HCEC 1CT (cell line): ENCODE results near the gene DCLRE1A.

ENCODE experiments used
- DNase-seq: peaks from one replicate; pipeline ENCODE4 v3.0.0-alpha.2; 2017

DCLRE1A gene

GRCh38 chr10:113854013-113854760 lies at the start of gene DCLRE1A, which contains the start of gene NHLRC2:
TSS of gene DCLRE1A (minus strand) at chr10:113854082. CDS start at chr10:113853182, 900 bp downstream.
TSS of gene NHLRC2 (plus strand) at chr10:113854661. CDS start at chr10:113854873, 212 bp downstream.
- peak; percentile 76 for DNase-seq

DNA sequence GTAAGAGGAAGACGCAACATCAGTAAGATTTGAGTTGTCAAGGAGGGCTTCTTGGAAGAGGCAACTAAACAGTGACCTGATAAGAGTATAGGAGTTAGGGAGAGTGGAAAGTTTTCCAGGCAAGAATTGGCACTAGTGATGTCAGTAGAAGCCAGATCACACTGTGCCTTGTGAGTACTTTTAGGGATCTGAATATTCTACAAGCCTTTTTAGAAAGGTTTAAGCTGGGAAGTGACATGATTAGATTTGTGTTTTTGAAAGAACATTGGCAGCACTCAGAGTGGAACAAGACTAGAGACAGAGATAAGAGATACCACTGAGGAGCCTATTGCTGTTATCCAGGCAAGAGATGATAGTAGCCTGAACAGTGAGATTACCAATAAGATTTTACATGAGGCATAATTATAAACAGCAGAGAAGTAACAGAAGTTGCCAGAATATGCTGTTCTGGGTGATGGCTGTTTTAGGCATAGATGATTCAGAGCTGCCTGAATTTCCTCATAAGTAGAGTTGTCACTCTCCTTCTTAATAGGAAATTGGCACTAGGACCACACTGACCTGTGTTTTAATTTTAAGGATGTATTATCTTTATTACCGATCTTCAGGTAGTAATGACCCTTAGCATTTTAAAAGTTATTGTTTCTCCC lies 46.2 kb upstream of the DCLRE1A start:
- no peak for DNase-seq

DNA sequence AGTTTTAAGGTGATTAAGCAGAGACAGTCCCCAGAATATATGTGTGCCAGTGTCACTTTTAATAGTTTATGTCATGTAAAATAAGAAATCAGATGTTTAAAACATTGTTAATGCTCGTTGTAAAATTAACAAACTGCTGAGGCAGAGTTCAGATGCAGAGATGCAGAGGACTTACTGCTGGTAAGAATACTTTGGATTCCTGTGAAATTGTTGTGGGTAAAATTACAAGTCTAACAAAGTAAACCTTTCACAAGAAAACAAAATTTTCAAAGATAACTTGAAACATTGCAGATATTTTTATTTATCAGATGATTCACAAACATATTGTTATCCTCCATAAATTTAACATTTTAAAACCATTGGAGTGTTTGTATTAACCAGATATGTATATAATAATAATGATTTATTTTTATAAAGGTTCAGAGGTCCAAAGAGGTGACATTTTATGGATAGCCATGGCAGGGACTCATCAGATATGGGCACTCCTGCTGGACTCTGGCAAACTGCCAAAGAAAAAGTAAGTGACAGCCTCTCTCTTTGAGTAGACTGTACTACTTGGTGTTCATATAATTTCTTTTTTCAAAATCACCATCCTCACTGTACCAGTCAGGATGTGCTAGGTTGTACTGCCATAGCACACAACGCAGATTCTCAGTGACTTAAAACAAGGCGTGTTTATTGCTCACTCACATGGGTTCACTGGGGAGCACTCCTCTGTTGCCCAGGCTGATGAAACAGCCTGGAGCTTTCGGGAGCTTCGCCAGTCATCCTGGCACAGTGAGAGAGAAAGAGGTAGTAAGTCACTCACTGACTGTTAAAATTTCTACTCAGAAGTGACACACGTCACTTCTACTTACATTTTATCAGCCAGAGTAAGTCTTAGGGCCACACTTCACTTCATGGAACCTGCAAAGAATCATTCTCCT lies 44.1 kb upstream of the DCLRE1A start:
- DNase-seq, result no peak

DNA sequence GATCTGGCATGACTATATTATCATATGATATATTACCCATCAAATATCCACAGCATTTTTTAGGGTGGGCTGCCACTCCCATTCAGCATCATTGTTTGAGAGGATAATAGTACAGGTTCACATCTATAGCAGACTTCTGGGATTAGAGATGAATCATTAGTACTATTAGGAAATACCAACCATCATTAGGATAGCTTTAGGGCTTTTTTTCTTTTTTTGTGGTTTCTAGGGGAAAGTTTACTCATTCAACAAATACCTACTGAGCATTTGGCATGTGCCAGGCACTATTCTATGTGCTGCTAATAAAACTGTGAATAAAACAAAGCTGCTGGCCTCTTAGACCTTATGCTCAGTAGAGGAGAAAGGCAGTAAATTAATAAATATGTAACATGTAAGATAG lies 41.1 kb upstream of the DCLRE1A start:
- DNase-seq, result peak; percentile 64

GRCh38 chr10:113894581-113894980 lies 40.7 kb upstream of the DCLRE1A start:
- no peak for DNase-seq

DNA sequence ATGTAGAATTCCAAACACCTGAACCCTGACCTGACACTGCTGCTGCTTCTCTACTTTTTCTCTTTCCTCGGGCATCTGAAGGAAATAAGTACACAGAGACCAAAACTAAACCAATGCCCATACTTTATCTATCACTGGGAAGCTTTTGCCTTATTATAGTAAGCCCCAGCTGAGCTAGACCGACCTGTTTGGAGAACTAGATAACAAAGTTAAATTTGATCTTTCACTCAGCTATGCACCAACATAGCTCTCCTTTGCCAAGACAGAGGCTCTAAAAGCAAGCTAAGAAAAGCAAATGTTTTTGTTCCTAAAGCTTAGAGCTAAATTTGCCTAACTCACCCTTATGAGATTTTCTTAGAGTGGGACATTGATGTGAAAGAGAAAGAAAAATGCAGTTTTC lies 39.7 kb upstream of the DCLRE1A start:
- no peak for DNase-seq

DNA sequence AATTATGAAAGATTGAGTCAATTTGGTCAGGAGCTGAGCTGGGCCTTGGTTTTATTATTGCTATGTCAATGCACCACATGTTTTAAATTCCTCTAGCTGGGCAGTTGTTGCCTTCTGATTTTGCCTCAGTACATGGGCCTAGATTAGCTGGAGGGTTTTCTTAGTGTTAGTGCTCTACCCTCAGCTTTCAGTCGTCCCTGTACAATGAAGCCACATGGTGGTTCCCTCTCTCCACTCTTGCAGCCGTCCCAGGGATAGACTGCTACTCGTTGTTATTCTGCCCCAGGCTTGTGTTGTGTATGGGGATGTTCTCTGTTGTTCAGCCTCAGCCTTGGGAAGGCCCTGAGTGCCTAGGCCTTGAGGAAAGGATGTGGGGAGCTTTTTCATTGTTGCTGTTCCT lies 37.6 kb upstream of the DCLRE1A start:
- no peak for DNase-seq

DNA sequence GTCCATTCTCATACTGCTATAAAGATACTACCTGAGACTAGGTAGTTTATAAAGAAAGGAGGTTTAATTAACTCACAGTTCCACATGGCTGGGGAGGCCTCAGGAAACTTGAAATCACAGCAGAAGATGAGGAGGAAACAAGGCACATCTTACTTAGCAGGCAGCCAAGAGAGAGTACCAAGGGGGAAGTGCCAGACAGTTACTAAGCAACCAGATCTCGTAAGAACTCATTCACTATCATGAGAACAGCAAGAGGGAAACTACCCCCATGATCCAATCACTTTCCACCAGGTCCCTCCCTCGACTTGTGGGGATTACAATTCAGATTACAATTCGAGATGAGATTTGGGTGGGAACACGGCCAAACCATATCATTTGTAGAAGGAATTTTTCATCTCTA lies 36.9 kb upstream of the DCLRE1A start:
- no peak for DNase-seq

- no peak for DNase-seq
Observed at GRCh38 chr10:113889911-113890310, 36.0 kb upstream of the DCLRE1A start.

- no peak for DNase-seq
Observed at GRCh38 chr10:113882240-113882639, 28.4 kb upstream of the DCLRE1A start.

GRCh38 chr10:113880236-113880635 lies 26.4 kb upstream of the DCLRE1A start:
- peak; percentile 22 for DNase-seq

DNA sequence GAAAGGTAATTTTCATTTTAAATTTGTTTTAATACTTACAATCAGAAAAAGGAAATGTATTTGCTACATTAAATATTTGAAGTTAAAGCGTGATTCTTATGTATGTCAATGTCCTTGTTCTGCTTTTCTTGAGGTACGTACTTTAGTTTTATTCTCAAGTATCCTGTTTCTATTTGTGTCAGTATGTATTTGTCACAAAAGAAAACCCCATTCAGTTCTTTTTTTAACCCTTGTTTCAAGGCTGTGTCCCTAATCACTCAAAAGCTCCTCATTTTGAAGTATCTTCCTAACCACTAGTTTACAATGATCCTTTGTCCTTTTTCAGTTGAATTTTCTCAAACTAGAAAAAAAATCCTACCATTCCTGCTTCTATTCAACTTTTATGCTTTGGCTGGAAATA lies 25.8 kb upstream of the DCLRE1A start:
- no peak for DNase-seq

DNA sequence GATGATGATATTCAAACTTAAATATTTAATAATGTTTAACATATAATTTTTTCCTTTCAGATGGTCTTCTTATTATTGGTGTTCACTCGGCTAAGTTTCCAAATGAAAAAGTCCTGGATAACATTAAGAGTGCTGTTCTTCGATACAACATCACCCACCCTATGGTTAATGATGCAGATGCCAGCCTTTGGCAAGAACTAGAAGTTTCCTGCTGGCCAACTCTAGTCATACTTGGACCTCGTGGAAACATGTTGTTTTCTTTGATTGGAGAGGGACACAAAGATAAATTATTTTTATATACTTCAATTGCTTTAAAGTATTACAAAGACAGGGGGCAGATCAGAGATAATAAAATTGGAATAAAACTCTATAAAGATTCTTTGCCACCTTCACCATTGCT lies 22.6 kb upstream of the DCLRE1A start:
- no peak for DNase-seq

- no peak for DNase-seq
Observed at GRCh38 chr10:113875212-113875611, 21.3 kb upstream of the DCLRE1A start.

DNA sequence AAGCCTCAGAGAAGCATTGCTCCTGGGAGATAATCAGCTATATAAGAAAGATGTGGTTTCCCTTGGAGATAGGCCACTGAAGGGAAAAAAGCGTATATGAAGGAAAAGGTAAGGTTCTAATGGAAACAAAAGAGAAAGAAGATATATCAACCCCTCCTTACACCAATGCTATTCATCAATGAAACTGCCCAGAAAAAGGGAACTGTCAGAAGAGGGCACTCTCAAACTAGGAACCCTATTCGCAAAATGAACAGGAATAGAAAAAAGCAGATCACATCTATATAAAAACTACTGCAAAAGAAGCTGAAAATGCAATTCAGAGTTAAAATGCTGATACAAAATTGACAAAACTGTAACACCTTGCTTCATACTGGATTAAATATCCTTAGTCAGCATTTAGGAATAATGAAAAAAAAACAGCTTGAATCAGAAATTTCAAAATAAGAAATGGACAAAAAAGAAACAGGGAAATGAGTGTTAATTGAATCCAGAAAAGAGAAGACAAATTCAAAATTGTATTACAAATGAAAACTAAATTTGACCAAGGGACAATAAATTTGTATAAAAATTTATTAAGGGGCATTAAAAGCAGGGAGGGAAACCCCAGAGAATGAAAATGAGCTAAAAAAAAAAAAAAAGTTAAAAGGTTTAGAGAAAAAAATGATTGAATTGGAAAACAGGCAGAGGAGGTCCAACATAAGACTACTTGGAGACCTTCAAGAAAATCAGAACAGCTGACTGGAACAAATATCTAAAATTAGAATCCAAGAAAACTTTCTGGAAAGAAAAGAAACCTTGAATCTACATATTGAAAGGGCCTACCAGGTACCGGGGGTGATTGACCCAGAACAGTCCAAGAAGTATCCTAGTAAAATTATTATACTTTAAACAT lies 18.5 kb upstream of the DCLRE1A start:
- no peak for DNase-seq

GRCh38 chr10:113869789-113870188 lies 15.9 kb upstream of the DCLRE1A start:
- DNase-seq, result no peak

- no peak for DNase-seq
Observed at GRCh38 chr10:113867904-113868303, 14.0 kb upstream of the DCLRE1A start.

DNA sequence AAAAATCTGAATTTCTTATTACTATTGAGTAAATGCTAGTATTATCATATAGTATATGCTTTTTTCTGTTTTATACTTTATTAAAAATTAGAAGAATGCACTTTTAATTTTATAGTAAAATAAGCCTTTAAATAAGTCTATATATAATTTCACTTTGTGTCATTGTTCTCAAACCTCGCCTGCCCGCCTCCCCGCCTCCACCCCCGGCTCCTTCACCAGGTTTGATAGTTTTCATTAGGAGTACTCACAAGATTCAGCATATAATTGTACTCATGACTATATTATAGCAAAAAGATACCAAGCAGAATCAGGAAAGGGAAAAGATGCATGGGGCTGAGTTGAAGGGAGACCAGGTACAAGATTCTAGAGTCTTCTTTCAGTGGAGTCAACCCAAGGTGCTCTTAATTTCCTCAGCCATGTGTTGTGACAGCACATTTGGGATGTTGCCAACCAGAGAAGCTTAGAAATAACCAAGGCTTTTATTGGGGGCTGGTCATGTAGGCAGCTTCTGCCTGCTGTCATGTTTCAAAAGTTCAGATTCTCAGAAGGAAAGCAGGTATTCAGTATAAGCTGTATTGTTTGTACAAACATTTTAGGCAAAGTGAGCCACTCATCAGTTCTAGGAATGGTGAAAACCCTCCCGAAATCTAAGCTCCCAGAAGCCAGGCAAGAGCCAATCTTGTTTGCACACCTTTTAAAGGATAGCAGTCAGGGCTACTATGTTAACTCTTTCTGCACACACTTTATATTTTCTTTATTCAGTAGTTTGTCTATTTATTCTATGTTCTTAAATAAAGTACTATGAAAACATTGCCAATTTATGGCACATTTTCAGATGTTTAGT lies 12.9 kb upstream of the DCLRE1A start:
- no peak for DNase-seq

DNA sequence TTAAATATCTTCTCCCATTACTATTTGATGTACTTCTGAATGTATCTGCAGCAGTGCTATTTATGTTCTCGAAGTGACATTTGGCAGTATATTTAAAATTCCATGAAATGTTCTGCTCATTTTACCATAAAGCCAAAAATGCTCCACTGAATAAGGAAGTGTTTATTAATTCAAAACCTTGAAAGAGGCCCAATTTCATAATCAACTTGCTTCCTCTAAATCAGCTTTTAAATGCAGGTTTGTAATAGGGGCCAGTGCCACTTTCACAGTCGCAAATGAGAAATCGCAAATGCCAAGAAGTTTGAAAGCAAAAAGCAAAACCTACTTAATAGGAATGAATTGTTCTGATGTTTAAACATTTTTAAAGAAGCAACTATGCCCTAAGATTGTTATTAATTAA lies 12.0 kb upstream of the DCLRE1A start:
- no peak for DNase-seq

GRCh38 chr10:113859261-113859660 lies 5.4 kb upstream of the DCLRE1A start:
- DNase-seq, result no peak

GRCh38 chr10:113858541-113858940 lies 4.7 kb upstream of the DCLRE1A start:
- DNase-seq, result peak; percentile 31
